Measurements from ENCODE around the gene DPM3.

DNA sequence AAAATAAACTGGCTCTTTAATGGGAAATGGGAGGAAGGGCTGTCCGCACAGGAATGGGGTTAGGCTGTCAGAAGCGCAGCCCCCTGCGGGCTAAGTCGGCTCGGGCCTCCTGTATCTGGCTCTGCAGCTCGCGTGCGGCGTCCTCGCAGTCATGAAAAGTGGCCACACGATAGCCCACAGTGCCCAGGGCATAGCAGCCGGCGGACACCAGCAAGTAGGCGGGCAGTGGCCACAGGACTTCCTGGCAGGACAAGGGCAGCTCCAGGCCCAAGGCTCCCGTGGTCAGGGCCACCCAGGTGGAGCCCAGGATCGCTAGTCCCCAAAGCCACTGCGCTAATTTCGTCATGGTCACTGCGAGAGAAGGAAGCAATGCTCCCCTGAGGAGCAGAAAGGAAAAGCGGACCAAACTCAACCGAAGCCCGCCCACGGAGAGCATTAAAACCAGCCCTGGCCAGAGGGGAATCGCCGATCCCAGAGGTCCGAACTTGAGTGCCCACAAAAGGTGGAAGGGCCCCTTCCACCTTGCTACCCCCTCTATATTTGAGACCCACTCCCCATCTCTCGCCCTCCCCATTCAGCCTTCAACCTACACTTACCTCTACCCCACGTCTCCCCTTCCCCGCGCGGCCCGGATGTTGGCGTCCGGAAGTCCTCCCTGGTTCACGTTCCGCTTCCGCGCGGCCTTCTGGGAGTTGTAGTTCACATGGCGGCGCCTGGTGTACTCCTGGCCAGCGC lies at the start of gene DPM3:
- TF ChIP-seq CTCF (IDR thresholded peaks at IDR 0.05) = no peak
- peak; percentile 69 for TF ChIP-seq POLR2A (IDR thresholded peaks at IDR 0.05)

All from right lobe of liver (tissue), 4 donors.